HepG2 (cell line): ENCODE measurements around the gene MIOS. TPM values are rescaled to one million over a fixed set of nuclear protein-coding genes. Genes with fewer than 3 reads are reported as not detected.

Experiments
- ATAC-seq: fragments of 200-7000 bp; cut with Tn5 transposase; 3 replicates; pipeline ENCODE4 v1.9.1; 2020; ENCODE audit warnings: mild to moderate bottlenecking, moderate library complexity
- BruUV-seq: library from RNA; stranded (reverse); fragments of 400-500 nt; replicated peaks from 2 replicates; lab custom pipeline; 2021; lab: Mats Ljungman, UMichigan
- CTCF ChIA-PET: fragments of 300-600 bp; formaldehyde crosslinking; extraction: SDS; loops from one replicate; lab custom pipeline; 2021; ENCODE audit warnings: low total read pairs, inconsistent platforms, low intra/inter-chr PET ratio; lab: Yijun Ruan, JAX
- POLR2A ChIA-PET: fragments of 350-600 bp; sonication (Branson Sonifier 250); formaldehyde crosslinking; loops from one replicate; lab custom pipeline; 2020; ENCODE audit warnings: antibody characterized with exemption, inconsistent platforms; lab: Yijun Ruan, JAX
- DNase-seq: peaks from one replicate; pipeline ENCODE4 v3.0.0-alpha.2; 2015; ENCODE audit warnings: low spot score
- FAIRE-seq: peaks from 3 replicates; lab custom pipeline; 2011; peaks lifted over from hg19 to GRCh38; lab: Jason Lieb, UNC
- H2AFZ ChIP-seq: one replicate; pipeline ENCODE4 v1.6.1; 2011; ENCODE audit warnings: low read length, inconsistent platforms
- H3K27ac ChIP-seq: fragments of 300-600 bp; 3 replicates; pipeline ENCODE4 v1.8.0; 2011; ENCODE audit warnings: mixed run types, mild to moderate bottlenecking, mixed read lengths, low read length, inconsistent platforms; ENCODE audit not compliant: insufficient read depth; ENCODE audit errors: extremely low read length
- H3K27me3 ChIP-seq, 2 experiments: fragments of 200-600 bp in 1 of 2; 2 replicates in 1 of 2; 3 replicates in 1 of 2; pipeline versions ENCODE4 v1.6.0 to v1.8.0; 2011; ENCODE audit warnings: low read length in 2 of 2, mild to moderate bottlenecking in 2 of 2, moderate library complexity in 2 of 2, inconsistent platforms in 1 of 2; ENCODE audit not compliant: insufficient read depth in 2 of 2, control insufficient read depth in 1 of 2
- H3K36me3 ChIP-seq, 2 experiments: fragments of 200-600 bp in 1 of 2; replicated peaks in 1 of 2; 2 replicates in 1 of 2; 3 replicates in 1 of 2; pipeline versions ENCODE4 v1.5.1 to v1.8.0; 2011; ENCODE audit warnings: low read length in 2 of 2, inconsistent platforms in 1 of 2; ENCODE audit not compliant: insufficient read depth in 2 of 2, control insufficient read depth in 1 of 2
- H3K4me1 ChIP-seq: 2 replicates; pipeline ENCODE4 v1.5.1; 2012; ENCODE audit warnings: low read length, inconsistent platforms; ENCODE audit not compliant: insufficient read depth
- H3K4me2 ChIP-seq: 2 replicates; pipeline ENCODE4 v1.6.0; 2011; ENCODE audit warnings: low read depth, low read length, inconsistent platforms
- H3K4me3 ChIP-seq, 3 experiments: fragments of 200-600 bp in 1 of 3; sonication (generic), shearing (Covaris generic) in 1 of 3; replicated peaks in 1 of 3; 2 replicates each; pipeline ENCODE4 v1.5.1; 2011 to 2016; ENCODE audit warnings: low read length in 3 of 3, inconsistent platforms in 2 of 3, low read depth in 2 of 3, mild to moderate bottlenecking in 2 of 3, control low read depth in 1 of 3, mixed read lengths in 1 of 3; ENCODE audit not compliant: insufficient read depth in 1 of 3
- H3K79me2 ChIP-seq: one replicate; pipeline ENCODE4 v1.6.1; 2011; ENCODE audit warnings: low read length, inconsistent platforms; ENCODE audit not compliant: insufficient read depth
- H3K9ac ChIP-seq: 2 replicates; pipeline ENCODE4 v1.6.0; 2011; ENCODE audit warnings: mild to moderate bottlenecking, low read depth, low read length, inconsistent platforms; ENCODE audit not compliant: insufficient read depth
- H3K9me3 ChIP-seq: 2 replicates; pipeline ENCODE4 v1.5.1; 2012; ENCODE audit warnings: mild to moderate bottlenecking, low read length
- H4K20me1 ChIP-seq: 2 replicates; pipeline ENCODE4 v1.6.0; 2011; ENCODE audit warnings: inconsistent platforms, mild to moderate bottlenecking, low read length, moderate library complexity; ENCODE audit not compliant: insufficient read depth
- ATRX ChIP-seq: sonication (generic); formaldehyde crosslinking; IDR thresholded peaks from 2 replicates; pipeline ENCODE4 v1.4.0; 2020; ENCODE audit warnings: missing genetic modification reagents, borderline replicate concordance
- DMTF1 ChIP-seq: sonication (generic); formaldehyde crosslinking; IDR thresholded peaks from 2 replicates; pipeline ENCODE4 v1.4.0; 2020; ENCODE audit warnings: mild to moderate bottlenecking, missing genetic modification reagents
- HES4 ChIP-seq: sonication (generic); formaldehyde crosslinking; IDR thresholded peaks from 2 replicates; pipeline ENCODE4 v1.9.0; 2021; ENCODE audit warnings: mild to moderate bottlenecking, missing genetic modification reagents, borderline replicate concordance
- MED13 ChIP-seq: sonication (generic); formaldehyde crosslinking; IDR thresholded peaks from 2 replicates; pipeline ENCODE4 v1.5.0; 2020; ENCODE audit warnings: missing genetic modification reagents
- MLX ChIP-seq: IDR thresholded peaks from 2 replicates; pipeline ENCODE4 v1.6.1; 2016
- SP5 ChIP-seq: IDR thresholded peaks from 2 replicates; pipeline ENCODE4 v1.6.1; 2016; ENCODE audit warnings: low read depth, borderline replicate concordance
- ZGPAT ChIP-seq: IDR thresholded peaks from 2 replicates; pipeline ENCODE4 v1.6.1; 2016; ENCODE audit warnings: mild to moderate bottlenecking
- ZKSCAN1 ChIP-seq: fragments of 150-350 bp; IDR thresholded peaks from 2 replicates; pipeline ENCODE4 v1.6.1; 2014; ENCODE audit warnings: low read length
- ZNF326 ChIP-seq: sonication (generic); formaldehyde crosslinking; IDR thresholded peaks from 2 replicates; pipeline ENCODE4 v1.4.0; 2020; ENCODE audit warnings: missing genetic modification reagents, borderline replicate concordance
- ZNF350 ChIP-seq: sonication (generic); formaldehyde crosslinking; IDR thresholded peaks from 2 replicates; pipeline ENCODE4 v1.4.0; 2020; ENCODE audit warnings: mild to moderate bottlenecking, low read depth, missing genetic modification reagents, borderline replicate concordance
- ZNF782 ChIP-seq: sonication (generic); formaldehyde crosslinking; IDR thresholded peaks from 2 replicates; pipeline ENCODE4 v1.4.0; 2020; ENCODE audit warnings: missing genetic modification reagents, mild to moderate bottlenecking, borderline replicate concordance
- WGBS: methylation state at CpG from one replicate; pipeline ENCODE4 v1.1.6; 2017; ENCODE audit warnings: low lambda C conversion rate; 5-methylcytosine and 5-hydroxymethylcytosine counted together
- in situ Hi-C: cut with HindIII; loops from 2 replicates; pipeline ENCODE4 v1.10.0; 2017; ENCODE audit warnings: low pct_unique_long_range_greater_than_20kb; ENCODE audit not compliant: extremely low pct_ligation_motif_present
- intact Hi-C: fragments of 100-400 bp; cut with micrococcal nuclease; formaldehyde crosslinking; loops from one replicate; pipeline ENCODE4 v1.10.0; 2022; ENCODE audit not compliant: unreplicated experiment
- polyA plus RNA-seq, 8 experiments: library from polyadenylated mRNA; depleted of rRNA in 3 of 8; stranded (reverse) in 7 of 8; unstranded in 1 of 8; fragments of >200 nt; fragmentation: Illumina TruSeq in 4 of 8; extraction: Trizol in 4 of 8; gene quantifications; 2 replicates each; pipeline versions ENCODE4 v1.2.1 to v1.2.3, GENCODE V29; 2011 to 2016; ENCODE audit warnings: low read depth in 4 of 8, missing spikeins in 1 of 8, mixed read lengths in 1 of 8; ENCODE audit not compliant: insufficient read depth in 1 of 8
- total RNA-seq, 5 experiments: library from RNA; depleted of rRNA; stranded (reverse); fragments of >200 nt; fragmentation: Illumina TruSeq; extraction: Trizol; gene quantifications; 2 replicates each; pipeline ENCODE4 v1.2.3, GENCODE V29; 2016; ENCODE audit warnings: low read depth in 1 of 5

MIOS gene
- total and polyA plus RNA-seq, 2 of the 13 experiments (the other 11 are each of a cell fraction or from before 2014, with no cell fraction given): 15.2 to 33.5 TPM

DNA sequence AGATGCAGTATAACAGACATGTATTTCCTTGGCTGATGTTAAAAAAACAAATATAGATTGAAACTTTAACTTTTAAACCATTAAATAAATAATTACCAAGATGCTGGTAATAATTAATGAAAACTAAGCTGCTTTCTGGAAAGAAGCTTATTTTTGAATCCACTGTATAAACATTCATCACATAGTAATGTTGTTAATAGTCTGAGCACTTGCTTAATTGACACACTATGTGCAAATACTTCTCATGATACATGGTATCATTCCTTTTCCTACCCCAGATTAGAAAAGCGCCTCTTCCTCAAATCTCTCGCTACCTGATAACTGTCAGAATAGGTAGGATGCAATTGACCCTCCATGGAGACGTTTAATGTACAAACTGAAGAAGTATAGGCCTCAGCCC, 16.0 kb upstream of the MIOS start:
- 75% methylated on average over 3 of the region's 3 CpGs for whole genome bisulfite sequencing
- ChIA-PET CTCF (no interaction called here), POLR2A (no interaction called here)
- Histone ChIP-seq H3K4me1 (no peaks in the 10 kb centered on the region), H3K36me3 (no peaks in the 10 kb centered on the region), H3K27ac (no peak overlapping the region), H3K27me3 (no peaks in the 10 kb centered on the region), H3K4me2 (no peak overlapping the region), H2AFZ (no peak overlapping the region), H3K79me2 (no peaks in the 10 kb centered on the region), H3K9ac (no peak overlapping the region), H3K9me3 (no peaks in the 10 kb centered on the region), H4K20me1 (no peaks in the 10 kb centered on the region), H3K4me3 (no peak overlapping the region)
- intact Hi-C loops: no loop called here
- ATAC-seq: no peak
- BruUV-seq: no TSS peak
- no peak for DNase-seq
- no peak for TF ChIP-seq DMTF1
- no peak for TF ChIP-seq ZGPAT (CRISPR knock-in tag)
- no peak for TF ChIP-seq SP5 (CRISPR knock-in tag)
- no peak for TF ChIP-seq ATRX (CRISPR knock-in tag)
- no peak for TF ChIP-seq MED13
- no peak for TF ChIP-seq ZNF350
- TF ChIP-seq ZKSCAN1: no peak
- TF ChIP-seq ZNF782: no peak
- no peak for TF ChIP-seq ZNF326 (CRISPR knock-in tag)
- no peak for TF ChIP-seq HES4
- no peak for TF ChIP-seq MLX (CRISPR knock-in tag)
- in situ Hi-C loops: no loop called here
- no peak for FAIRE-seq
